Stimulated activated CD8-positive, alpha-beta memory T cell treated with anti-CD3 and anti-CD28 coated beads, Interleukin-7, amount 100 ng/mL, for 1 hour (primary cell): ENCODE data around the gene MTHFSD.

ENCODE experiments used
- DNase-seq, 2 donors: peaks; one replicate each; pipeline ENCODE4 v3.0.0-alpha.2; 2020; ENCODE audit warnings: low read depth in 2 of 2

Gene MTHFSD

DNA sequence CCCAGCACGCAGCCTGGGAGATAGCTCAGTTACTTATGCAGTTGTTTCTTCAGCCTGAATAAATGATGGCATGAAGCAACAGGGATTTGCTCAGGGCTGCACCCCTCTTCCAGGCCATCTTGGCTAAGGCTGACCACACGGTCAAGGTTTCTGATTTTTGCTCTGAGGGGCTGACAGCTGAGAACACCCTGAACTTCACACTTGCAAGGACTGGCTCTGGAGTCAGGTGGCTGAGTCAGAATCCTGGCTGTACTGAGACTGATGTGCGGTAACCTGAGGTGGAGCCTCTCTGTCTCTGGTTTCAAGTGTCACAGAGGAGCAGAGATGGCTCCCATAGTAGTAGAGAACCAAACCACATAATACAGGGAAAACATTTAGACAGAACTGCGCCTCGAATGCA lies 4.8 kb downstream of the MTHFSD start:
- DNase-seq, result no peak

DNA sequence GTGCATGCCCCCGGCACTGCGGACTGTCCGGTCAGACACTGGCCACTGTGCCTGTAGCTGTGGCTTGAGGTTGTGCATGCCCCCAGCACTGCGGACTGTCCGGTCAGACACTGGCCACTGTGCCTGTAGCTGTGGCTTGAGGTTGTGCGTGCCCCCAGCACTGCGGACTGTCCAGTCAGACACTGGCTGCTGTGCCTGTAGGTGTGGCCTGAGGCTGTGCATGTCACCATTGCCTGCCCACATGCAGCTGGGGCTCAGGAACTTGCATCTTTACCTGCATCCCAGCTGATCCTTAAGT lies 5.2 kb downstream of the MTHFSD start:
- DNase-seq, result no peak

- DNase-seq, result no peak
Measured at GRCh38 chr16:86549076-86549892, 5.8 kb downstream of the MTHFSD start.

GRCh38 chr16:86547286-86547685 lies 7.7 kb downstream of the MTHFSD start:
- DNase-seq, result no peak

DNA sequence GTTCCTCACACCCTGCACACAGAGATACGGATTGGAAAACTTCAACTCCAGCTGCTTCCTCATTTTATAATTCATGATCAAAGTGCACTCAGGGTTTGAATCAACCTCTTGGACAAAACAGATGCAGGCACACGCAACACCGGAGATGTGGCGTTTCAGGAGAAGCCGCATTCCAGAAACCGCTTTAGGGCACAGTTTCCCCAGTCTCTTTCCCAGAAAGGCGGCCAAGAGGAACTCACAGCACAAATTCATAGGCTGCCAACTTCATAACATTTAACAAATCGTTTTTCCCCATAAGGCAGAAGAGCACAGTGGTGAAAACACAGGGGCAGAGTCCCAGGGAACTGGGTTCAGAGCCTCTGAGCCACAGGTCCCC lies 8.4 kb downstream of the MTHFSD start:
- no peak for DNase-seq

DNA sequence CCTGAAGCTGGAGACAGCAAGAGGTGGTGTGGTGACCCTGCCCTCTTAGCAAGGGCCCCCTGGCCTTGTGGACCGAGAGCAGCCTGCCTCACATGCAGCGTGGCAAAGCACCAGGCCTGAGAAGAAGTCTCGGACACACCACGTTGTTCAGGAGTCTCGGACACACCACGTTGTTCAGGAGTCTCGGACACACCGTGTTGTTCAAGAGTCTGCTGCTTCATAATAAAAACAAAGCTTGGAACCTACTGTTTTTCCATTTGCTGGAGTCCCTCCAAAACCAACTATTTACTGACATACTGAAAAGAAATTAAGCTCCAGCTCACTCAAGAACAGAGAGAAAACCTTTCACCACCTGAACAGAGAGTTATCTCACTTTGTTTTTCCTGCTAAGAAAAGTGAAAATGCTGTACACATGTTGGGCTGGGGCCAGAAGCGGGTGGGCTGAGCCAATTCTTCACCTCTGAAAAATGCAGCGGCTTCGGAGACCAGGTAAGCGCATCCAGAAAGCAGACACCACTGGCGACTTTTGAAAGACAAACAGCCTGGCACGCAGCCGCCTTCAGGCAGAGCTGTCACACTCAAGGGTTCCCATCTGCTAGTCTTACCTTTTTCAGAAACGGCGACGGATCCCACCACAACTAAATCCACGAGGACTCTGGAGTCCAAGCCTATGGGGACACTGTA lies 8.9 kb downstream of the MTHFSD start:
- DNase-seq, result no peak

DNA sequence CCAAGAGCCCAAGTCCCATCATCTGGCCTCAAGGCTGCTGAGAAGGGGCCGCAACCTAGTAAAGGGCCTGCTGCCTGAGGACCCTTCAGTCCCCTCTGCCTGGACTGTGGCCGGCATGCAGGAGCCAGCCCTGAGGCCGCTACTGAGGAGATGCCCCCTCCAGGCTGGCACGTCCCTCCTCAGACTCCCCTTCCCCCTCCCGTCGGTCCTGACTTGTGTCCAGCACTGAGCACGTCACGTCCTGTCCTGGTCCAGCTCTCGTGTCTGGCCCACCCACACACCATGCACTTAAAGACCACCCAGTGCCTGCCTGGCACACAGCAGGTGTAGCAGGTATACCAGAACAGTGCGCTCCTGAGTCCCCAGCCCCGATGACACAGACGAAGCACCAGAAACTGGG lies 9.6 kb downstream of the MTHFSD start:
- no peak for DNase-seq

DNA sequence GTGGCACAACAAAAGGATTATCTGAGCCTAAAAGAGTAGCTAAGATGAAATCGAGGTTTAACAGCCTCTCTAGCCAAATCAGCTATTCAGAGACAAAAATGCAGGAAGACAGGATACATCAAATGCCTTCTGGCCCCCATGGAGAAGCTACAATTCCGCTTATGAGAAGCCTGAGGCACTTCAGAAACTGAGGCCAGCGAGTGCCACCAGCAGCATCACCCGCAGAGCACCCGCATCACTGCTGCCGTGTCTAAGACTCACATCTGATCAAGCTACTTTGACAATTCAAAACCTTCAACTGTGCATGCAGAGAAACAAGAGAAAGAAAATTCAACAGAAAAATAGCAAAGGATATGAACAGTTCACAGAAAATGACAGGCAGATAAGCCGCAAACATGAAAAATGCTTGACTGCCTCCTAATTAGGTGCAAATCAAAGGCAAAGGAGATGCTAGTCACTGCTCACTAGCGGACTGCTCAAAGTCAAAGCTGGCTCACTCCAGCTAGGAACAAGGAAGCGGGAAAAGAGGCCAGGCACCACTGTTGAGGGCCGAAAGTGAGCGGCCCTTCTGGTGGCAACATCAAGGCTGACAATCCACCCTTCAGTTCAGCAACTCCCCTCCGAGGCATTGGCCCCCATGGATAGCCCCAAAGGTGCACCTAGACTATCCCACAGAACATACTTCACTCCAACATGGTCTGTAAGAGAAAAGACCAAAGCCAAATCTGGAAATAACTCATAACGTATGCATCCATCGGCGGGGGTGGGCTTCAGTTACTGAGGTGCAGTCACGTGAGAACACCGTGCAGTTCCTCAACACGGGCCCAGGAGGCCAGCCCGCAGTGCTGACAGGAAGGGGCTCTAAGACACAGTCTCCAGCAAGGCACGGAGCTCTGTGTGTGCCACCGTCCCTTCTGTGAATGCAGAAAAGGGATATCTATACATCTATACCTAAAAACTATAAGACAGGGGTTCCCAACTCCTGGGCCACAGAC lies 12.0 kb downstream of the MTHFSD start:
- no peak for DNase-seq

DNA sequence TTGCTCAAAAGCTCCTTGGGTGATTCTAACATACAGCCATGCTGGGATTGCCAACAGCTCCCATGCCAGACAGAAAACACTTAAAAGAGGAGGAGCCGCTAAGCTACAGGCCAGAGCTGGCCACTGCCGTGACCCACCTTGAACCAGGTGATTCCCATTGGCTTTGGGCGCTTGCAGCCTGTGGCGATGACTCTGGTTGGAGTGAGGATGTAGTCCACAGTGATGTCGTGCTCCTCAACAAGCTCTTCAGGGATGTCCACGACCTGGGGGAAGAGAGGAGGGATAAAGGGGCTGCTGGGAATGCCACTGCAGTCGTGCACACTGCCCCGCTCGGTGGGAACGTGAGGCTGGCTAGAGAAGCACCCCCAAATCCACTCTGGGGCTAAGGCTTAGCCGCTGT lies 13.5 kb downstream of the MTHFSD start:
- no peak for DNase-seq

DNA sequence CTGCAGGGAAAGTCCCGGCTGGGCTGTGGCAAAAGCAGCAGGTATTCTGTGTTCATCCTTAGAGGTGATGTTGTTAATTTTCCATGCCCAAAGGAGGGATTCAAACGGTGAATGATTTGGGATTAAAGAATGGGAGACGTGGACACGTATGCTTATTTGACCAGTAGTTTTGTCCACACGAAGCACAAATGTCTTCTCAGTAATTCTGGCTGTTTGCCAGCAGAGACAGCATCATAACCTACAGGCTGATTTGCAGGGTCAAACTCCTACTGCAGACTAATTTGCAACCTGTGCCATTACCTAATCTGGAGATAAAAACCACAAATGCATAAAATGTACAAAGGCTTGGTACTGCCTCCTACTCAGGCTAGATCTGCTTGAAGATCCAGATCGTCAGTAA lies 14.1 kb downstream of the MTHFSD start:
- no peak for DNase-seq

DNA sequence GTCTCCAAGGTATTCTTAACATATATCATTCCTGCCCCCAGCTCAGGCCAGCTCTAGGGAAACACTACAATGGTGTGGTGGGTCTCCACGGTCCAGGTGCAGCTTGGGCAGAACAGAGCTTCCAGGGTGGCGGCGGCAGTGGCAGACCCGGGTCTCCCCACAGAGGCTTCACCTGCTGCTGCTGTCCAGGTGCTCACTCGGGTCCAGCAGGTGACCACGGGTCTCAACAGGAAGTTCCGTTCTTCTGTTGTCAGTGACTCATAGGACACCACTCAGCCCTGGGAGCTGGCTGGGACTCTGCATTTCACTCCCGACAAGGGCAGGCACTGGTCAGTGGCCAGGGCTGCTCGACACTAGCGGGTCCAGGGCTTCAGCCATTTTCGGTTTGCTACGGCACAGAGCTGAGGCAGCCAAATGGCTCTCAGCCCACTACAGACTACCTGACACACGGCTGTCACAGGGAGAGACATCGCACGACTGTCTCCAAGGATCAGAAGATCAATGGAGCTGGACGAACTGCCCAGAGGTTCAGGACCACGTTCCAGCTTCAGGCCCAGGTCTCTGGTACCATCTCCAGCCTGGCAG lies 16.7 kb downstream of the MTHFSD start:
- DNase-seq, result no peak

GRCh38 chr16:86537486-86537885 lies 17.5 kb downstream of the MTHFSD start:
- no peak for DNase-seq

DNA sequence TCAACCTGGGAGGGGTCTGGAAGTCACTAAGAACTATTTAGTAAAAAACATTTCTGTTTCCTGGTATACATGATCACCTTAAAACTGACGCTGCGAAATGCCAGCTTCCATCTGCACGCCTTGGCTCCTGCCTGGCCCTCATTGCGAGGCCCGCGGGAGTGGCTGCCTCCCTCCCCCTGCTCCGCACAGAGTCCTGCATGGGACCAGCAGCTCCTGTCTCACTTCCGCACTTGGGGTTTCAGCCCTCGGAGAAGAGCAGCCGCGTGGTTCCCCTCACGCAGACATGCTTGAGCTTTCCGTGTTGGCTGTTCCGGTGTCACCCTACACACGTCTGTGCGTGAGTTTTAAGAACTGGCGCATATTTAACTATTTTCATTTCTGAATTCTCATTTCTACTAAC lies 18.4 kb downstream of the MTHFSD start:
- DNase-seq, result no peak

DNA sequence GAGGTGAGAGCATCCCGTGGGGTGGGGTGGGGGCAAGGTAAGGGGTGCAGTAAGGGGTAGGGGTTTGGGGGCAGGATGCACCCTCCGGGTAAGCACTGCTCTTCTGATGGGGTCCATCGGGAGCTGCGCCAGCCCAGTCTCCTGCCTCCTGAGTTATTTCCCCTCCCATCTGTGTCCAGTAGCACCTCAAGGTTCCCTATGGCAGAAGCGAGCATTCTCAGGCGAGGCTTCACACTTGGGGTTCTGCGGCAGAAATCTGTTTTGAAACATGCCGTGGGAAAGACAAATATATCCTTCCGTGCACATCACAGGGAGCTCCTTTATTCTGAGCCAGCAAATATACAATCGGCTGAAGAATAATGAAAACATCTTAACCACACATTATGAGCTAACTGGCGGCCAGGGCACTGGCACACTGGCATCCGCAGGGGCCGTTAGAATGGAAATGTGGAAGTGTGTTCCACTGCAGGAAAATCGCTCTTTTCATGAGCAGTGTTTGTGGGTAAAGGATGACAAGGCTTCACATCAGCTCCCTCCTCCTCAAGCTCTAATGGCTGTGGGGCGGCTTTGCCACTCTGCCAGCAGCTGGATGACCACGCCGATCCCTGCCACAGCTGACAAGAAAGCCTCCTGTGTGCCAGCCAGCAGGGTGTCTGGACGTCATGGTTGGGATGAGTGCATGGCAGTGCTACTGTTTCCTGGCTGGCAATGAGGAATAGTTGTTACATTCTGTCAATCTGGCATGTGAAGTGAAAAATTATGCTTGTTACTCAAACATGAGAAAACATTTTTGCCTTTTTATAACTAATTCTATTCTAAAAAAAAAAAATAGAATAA lies 20.0 kb downstream of the MTHFSD start:
- no peak for DNase-seq

DNA sequence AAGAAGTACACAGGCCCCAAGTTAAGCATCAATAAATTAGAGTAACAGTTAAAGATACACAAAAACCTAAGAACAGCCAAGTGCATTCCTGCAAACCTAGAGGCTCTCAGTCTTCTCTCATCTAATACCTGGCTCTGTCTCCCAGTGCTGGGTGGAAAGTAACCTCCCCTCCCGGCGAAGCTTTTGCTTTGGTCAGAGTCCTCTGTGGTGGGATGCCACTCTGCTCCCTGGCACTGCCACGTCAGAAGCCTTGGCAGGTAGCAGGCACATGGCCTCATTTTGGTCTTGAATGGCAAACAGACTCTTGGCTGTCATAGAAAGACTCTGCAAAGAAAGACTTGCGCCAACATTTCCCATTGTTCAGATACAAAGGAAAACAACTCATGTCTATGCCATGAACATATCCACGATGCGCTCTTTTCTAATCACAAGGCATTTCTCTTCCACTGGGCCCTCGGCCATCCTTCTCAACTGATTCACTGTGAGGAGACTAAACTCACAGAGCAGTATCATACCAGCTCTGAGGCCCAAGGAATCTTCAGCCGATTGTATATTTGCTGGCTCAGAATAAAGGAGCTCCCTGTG lies 21.2 kb downstream of the MTHFSD start:
- no peak for DNase-seq

DNA sequence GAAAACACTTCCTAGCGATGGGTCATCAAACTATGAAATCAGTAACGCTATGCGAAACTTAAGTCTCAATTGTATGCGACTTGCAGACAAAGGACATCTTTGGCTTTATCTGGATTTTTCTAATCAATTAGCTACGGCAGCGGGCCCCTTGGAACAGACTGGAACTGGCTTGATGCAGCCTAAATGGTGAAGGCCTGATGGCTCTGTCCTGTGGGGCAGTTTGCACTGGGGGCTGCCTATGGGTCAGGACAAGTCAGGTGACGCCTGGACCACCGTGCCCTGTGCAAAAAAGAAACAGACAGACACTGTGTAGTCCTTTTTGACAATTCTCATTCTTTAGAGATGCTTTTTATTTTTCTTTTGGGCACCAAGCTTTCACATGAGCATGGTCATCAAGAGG lies 22.0 kb downstream of the MTHFSD start:
- no peak for DNase-seq

DNA sequence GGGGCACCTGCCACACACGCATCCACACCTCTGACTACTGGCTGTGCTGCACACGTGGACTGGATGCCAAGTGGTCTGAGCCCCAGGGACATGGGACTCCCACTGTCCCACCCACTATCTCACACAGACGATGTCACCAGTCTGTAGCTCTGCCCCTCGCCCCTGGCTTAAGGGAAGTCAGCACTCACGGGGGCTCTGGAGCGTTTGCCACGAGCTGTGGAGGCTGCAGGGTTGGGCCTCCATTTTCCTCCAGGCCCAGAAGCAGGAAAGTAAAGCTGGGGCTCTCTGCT lies 22.6 kb downstream of the MTHFSD start:
- no peak for DNase-seq

- no peak for DNase-seq
Measured at GRCh38 chr16:86531641-86532525, 23.2 kb downstream of the MTHFSD start.

DNA sequence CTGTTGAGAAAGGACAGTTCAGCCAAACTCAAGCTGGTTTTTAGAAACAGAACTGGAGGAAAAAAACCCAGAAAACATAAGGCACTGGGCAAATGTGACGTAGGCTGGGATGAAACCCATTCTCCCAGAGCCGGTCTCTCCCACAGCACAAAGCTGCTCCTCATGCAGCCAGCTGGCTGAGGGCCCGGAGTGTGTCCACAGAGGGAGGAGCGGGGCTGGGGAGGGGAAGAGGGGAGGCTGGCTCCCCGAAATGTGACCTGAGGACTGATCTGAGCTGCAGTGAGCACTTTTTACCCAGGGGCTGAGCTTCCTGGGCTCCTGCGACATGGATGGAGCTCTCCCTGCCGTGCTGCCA lies 23.9 kb downstream of the MTHFSD start:
- DNase-seq, result no peak
